Peyer's patch (tissue), 4 donors: ENCODE measurements around the gene PPM1G.

Experiments
- POLR2A ChIP-seq, 2 donors: fragments of 450-650 bp; IDR thresholded peaks; one replicate each; pipeline ENCODE4 v1.5.1; 2017; ENCODE audit warnings: antibody characterized with exemption in 2 of 2, mild to moderate bottlenecking in 2 of 2, moderate library complexity in 2 of 2
- TF ChIP-seq, protein P1 (sequence below), 6 experiments: fragments of 450-650 bp in 4 of 6; fragments of 200-600 bp in 2 of 6; sonication (generic) in 1 of 6; IDR thresholded peaks; one replicate each; pipeline ENCODE4 v1.5.1; 2017 to 2019; ENCODE audit warnings: antibody characterized with exemption in 6 of 6, mild to moderate bottlenecking in 3 of 6, moderate library complexity in 1 of 6

DNA sequence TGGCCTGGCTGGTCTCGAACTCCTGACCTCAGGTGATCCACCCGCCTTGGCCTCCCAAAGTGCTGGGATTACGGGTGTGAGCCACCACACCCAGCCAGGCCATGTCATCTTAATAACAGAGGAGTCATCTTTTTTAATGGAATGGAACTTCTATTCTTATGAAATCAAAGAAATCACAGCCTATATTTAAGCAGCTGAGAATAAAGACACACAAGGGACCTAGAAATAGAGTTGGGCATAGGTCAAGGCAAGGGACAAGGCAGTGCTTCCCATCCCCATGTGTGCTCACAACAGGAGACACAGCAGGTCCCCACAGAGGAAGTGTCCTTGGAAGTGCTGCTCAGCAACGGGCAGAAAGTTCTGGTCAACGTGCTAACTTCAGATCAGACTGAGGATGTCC is 35.8 kb downstream of the PPM1G start:
- TF ChIP-seq, protein P1, sequence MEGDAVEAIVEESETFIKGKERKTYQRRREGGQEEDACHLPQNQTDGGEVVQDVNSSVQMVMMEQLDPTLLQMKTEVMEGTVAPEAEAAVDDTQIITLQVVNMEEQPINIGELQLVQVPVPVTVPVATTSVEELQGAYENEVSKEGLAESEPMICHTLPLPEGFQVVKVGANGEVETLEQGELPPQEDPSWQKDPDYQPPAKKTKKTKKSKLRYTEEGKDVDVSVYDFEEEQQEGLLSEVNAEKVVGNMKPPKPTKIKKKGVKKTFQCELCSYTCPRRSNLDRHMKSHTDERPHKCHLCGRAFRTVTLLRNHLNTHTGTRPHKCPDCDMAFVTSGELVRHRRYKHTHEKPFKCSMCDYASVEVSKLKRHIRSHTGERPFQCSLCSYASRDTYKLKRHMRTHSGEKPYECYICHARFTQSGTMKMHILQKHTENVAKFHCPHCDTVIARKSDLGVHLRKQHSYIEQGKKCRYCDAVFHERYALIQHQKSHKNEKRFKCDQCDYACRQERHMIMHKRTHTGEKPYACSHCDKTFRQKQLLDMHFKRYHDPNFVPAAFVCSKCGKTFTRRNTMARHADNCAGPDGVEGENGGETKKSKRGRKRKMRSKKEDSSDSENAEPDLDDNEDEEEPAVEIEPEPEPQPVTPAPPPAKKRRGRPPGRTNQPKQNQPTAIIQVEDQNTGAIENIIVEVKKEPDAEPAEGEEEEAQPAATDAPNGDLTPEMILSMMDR (IDR thresholded peaks at IDR 0.05) = no peak
- TF ChIP-seq POLR2A (IDR thresholded peaks at IDR 0.05) = no peak
